HG03039 (cell line): ENCODE data around the gene FIGLA.

ENCODE experiments used
- ATAC-seq: cut with Tn5 transposase; IDR thresholded peaks from one replicate; pipeline ENCODE4 v1.9.1; 2021; ENCODE audit warnings: mild to moderate bottlenecking, moderate library complexity; ENCODE audit not compliant: unreplicated experiment

FIGLA gene, protein sequence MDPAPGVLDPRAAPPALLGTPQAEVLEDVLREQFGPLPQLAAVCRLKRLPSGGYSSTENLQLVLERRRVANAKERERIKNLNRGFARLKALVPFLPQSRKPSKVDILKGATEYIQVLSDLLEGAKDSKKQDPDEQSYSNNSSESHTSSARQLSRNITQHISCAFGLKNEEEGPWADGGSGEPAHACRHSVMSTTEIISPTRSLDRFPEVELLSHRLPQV

DNA sequence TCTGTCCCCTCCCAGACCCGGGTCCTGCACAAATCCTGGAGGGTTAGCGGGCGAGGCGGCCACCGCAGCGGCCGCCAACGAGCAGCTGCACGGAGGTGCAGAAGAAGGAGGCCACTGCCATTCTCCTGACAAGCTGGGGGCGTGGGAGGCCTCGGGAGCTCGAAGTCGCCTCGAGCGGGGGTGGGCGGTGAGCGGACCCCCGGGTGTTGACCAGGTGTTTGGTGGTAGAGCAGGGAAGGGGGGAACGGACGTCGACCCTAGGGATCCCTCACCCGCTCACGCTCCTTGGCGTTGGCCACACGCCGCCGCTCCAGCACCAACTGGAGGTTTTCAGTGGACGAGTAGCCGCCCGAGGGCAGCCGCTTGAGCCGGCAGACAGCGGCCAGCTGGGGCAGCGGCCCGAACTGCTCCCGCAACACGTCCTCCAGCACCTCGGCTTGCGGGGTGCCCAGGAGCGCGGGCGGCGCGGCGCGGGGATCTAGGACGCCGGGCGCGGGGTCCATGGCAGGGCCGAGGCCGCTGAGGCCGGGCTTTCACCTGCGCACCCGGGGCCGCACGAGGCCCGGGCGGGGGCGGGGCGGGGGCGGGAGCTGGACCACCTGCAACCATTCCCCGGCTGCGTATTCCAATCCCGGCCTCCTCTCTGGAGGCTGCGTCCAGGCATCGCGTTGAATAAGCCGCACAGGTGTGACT lies at the start of gene FIGLA:
FIGLA (minus strand) TSS at position 508 of the 693 bp plus-strand sequence; CDS start at position 503, 5 bp downstream.
- no peak for ATAC-seq

DNA sequence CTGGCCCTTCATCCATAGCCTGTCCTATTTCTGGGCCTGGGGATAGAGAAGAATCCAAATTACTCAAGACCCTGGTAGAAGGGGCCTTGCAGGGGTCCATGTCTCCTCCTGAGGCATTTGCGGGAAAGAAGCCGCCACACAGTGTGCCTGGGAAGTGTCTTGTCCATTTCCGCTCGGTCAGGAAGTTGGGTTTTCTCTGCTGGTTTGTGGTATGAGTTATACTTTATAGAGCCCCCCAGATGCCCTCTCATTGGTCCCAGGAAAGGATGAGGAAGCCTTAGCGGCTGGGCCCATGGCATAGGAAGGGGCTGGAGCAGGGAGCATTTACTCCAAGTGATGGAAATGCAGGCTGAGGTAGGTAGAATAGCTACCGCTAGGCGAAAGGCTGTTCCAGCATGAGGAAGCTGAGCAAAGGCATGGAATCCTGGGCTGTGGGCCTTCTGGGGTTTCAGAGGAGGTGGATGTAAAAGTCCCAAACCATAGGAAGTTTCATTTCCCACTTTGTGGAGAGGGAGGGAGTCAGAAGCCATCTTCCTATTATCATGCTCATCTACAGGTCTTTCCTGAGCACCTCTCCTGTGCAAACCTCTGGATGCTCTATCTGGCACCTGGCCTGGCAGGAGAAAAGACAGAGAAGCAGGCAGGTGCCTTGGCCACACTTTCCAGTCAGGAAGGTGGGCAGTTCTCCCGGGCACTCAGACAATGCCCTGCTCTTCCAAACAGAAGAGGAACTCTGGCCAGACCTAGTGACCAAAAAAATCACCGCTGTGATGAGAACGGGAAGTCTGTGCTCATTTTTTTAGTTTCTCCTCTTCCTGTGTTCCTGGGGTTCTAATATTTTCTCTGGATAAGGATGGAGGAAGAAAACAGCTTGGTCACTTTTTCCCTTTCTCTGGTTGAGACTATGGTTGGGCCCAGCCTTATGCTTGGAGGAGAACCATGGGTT lies 47.8 kb upstream of the FIGLA start:
- no peak for ATAC-seq

DNA sequence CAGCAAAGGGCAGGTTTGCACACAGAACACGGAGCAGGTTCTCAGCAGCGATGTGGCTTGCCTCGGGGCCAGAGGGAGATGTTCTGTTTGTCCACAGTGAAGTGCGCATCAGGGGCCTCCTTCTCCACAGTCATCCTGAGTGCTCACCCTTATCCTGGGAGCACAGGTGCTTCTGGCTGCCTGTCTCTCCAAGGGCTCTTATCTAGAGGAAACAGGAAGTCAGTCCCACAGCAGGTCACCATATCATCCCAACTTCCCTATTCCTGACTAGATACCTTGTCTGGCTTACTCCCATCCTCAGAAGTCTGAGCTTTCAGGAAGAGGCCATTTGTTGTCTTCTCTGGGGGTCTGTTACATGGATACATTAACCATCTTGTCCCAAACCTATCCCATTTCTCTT lies 45.2 kb upstream of the FIGLA start, which contains the start of gene CD207:
CD207 (minus strand) TSS at position 174 of the 400 bp plus-strand sequence; CDS start at position 134, 40 bp downstream.
- ATAC-seq, result no peak

DNA sequence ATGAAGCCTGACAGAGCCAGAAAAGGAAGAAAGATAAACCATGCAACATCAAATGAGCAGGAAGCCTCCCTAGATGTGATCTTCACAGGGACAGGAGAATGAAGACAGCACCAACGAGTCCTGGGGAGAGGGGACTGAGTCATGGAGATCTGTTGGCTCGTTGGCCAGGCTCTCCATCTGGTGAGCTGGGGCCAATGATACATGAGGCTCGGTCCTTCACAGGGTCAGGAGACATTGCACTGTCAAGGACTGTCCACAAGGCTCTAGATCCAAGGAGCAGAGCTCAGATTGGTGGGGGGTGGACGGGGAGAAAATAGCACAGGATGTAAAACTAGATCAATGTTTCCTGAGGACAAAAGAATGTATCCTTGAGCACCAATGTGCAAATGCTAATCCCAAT lies 44.4 kb upstream of the FIGLA start:
- ATAC-seq, result no peak

DNA sequence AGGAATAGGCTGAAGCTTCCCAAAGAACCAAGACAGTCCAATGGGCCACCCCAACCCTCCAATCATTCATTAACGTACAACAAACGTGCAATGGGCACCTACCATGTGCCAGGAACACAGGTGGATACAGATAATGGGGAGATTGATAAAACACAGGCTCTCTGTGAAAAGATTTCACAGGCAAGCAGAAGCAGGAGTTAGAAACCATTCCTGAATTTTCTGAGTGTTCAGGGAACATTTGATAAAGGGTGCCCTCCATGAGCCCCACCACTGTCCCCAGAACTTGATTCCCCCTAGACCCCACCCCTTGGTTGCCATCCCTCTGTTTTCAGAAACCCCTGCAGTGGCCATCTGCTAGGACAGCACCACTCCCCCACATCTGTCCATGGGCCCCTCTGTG lies 43.7 kb upstream of the FIGLA start:
- no peak for ATAC-seq

DNA sequence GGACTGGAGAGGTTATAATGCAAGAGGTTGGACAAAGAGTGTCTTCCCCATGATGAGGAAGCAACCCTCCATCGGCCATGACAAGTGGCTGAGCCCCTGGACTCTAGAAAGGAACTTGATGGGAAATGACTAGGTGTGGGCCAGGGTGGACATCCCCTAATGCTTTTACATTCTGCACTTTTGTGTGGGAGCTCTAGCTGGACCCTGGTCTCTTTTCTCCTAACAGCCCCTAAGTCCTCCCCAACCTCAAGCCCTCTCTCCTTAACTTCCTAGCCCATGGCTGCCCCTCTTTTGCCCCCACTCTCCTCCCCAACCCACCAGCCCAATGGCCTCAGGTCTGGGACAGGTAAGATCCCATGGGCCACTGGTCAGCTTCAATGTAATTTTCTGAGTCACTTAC lies 42.8 kb upstream of the FIGLA start:
- ATAC-seq, result no peak

DNA sequence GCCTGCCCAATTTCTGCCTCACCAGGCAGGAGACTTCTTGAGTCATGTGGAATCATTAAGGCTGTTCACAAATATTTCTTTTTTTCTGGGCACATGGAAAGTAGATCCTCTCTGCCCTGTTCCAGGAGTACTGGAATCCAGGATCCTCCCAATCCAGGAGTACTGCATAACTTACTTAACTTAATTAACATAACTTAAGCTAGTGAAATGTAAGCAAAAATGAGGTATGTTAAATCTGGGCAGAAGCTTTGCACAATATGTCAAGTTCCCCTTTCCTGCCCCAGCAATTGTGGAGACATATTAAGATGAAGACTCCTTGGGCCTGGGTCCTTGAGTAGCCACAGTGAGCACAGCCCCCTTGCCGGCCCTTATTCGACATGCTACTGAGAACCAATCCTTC lies 41.9 kb upstream of the FIGLA start:
- no peak for ATAC-seq

DNA sequence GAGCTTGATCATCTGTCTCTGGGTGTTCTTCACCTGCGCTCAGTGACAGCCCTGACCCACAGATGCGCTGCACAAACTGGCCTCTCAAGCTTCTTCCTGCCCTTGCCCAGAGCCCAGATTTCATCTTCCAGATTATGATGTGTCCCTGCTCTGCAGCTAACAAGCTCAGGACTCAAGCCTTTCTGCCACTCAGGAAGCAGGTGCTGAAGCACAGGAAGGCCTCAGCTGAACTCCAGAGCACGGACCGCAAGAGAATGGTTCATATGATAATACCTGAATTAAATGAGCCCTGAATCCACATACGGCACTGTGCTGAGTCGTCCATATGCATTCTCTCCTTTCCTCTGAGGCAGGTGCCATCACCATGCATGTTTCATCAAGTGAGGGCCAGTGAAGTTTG lies 41.4 kb upstream of the FIGLA start:
- no peak for ATAC-seq

DNA sequence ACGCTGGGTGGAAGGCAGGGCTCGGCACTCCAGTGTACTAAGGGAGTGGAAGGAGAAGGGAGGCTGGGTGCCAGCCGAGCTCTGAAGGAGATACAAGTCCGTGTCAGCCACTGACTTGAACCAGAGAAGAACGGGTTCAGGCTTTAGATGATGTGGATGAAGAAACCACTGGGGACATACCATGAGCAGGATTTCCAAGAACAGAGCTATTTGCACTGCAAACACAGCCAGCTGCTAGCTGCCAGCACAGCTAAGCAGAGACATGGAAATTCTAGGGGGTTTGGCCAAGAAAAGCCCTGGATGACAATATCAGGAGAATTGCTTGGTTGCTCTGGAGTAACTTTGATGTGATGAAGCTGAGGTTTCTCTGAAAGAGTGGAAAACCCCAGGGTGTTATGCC lies 39.9 kb upstream of the FIGLA start:
- no peak for ATAC-seq

DNA sequence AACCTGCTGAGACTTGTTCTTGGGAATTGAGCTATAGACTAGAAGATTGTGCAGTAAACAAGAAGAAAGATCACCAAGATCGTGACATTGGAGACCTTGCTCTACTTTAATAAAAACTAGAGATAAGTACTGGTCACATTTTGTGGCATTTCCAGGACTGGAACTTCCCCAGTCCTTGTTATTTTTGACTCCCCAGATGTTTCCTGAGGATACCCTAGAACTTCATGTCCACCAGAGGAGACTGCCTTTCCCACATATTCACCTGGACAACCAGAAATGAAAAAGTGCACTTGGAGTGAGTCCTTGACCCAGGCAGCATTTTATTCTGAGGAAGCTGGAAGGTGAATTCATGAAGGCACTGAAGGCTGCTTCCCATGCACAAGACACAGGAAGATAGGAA lies 39.5 kb upstream of the FIGLA start:
- ATAC-seq, result no peak

DNA sequence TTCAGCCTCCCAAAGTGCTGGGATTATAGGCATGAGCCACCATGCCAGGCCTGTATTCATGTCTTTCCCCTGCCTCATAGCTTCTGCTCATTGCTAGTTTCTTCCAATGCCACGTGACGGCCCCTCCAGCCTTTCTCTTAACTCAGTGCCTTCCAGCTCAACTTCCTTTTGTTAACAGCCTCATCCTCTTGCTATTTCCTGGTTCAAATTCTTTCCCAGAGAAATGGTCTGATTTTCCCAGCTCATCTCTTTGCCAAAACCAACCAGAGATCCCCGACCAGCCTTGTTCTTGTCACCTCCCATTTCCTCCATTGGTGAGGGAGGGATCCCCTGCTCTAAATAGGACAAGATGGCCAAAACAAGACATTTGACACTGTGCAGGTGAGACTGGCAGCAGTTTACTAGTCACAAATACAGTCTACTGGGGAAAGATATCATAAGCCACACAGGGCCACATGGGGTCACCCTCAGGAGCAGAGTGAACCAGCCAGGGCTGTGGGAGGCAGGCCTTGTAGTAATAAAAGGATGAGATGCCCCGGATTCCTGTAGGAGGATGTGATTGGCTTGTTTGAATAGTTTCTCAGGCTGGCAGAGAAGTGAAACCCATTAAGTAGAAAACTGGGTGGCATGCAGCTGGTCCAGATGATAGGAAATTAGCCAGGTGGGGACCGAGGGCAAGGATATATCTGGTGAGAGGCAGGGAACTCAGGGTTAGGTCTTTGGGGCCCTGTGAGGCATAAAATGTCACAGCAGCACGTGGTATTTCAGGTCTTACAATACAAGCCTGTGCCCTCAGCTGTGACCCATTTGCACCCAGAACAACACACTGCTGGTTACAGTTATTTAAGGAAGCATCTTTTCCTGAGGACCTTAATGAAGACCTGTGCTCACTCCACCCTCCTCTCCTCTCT lies 38.7 kb upstream of the FIGLA start:
- no peak for ATAC-seq

DNA sequence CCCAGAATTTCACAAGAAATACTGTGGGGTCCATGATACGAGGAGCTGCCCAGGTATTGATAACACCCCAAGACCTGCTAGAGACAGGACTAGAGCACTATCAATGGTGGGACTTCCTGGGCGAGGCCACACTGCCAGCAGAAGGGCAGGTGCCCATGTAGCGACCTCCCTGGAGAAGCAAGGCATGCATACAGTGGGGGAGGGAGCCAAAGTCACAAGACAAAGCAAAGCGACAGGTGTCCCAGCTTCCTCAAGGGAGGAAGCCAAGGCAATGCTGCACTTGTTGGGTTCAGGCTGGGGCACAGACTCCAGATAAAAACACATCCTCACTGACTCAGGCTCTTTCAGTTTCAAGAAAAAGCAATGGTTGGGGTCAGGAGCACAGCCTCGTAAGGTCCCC lies 37.7 kb upstream of the FIGLA start:
- no peak for ATAC-seq

DNA sequence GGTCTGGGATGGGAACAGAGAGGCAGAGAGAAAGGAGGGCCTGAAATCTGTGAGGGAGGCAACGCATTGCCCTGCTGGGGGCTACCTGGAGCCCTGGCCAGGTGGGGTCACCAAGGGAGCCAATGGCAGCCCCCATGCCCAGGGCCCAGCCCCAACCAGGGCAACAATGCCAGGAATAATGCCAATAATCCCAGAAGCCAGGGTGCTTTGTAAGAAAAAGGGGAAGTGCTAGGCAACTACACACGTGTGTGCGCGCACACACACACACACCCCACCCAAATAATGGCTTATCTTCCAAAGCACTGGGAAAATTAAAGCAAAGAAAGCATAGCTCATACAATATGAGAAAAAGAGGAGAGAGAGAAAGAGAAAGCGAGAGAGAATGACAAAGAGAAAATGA lies 36.9 kb upstream of the FIGLA start:
- ATAC-seq, result no peak

DNA sequence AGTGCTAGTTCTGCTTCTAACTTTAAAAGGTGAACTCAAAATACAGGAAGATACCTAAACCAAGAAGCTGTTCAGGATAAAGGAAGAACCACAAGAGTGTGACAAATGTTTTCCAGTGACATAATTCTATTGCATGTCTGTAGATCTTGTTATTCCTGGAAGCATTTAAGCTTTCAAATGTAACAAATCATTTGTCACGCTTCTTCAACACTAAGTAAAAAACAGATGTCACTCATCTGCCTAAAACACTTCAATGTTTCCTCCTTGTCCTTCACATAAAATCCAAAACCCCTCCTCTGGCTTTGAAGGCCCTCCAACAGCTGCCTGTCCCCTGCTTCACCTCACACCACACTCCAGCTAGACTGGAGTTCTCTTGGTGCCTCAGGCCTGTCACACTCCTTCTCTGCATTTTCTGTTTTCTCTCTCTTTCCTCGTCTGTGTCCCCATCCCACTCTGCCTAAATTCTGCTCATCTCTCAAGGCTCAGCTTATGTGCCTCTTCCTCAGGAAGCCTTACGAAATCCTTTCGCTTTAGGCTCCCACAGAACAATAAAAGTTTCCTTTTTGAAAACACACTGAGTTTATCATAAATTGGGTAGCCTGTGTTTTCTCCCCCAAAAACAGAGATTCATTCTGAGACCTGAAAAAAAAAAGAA lies 36.4 kb upstream of the FIGLA start:
- no peak for ATAC-seq

DNA sequence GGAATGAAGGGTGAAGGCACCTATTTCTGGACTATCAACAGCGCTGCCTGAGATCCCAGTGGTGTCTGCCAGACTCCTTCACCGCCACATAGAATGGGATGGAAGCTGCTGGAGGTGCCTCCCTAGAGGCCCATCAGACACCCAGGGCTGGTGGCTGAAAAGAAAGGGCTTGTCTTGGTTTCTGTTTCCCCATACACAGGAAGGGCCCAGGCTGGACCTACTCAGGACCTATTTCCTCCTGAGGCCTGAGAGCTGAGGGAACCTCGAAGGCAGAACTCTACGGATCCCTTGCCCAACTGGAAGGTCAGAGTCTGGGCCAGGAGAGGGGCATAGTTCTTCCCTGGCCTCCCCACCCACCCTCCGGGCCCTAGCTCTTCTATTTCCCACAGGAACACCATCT lies 32.8 kb upstream of the FIGLA start:
- ATAC-seq, result no peak

DNA sequence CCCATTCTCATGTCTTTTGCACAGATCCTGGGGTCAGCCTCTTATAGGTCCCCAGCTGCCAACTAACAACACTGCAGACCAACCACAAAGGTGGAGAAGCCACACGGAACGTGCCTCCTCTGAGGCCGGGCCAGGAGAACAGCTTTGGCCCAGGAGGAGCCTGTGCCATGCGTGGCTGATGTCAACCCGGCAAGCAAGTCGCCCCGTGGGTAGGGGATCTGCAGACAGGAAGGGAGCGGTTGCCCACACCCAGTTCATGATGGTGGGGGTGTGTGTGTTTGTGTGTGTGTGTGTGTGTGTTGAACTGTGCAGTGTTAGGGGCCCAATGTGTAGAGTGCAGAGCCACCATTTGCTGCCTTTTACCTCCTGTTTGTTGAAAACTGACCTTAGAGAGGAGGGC lies 32.4 kb upstream of the FIGLA start:
- ATAC-seq, result no peak

DNA sequence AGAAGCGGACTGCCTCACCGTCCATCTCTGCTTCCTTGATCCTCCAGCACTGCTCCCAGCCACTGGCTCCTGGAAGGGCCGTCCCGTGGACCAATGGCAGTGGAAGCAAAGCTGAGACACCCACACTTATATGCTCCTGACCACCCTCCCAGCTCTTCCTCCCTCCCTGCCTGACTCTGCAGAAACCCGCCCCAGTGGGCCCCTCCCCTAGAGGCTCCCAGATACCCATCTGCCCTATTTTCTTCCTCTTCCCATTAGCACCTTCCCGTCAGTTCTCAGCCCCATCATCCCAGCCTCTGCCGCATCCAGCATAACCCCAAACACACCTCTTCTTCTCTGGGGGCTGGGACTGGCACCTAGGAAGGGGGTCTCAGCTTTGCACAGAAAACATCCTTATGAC lies 30.1 kb upstream of the FIGLA start, which contains the start of gene CLEC4F:
CLEC4F (minus strand) TSS at position 101 of the 400 bp plus-strand sequence; CDS start at position 25, 76 bp downstream.
- no peak for ATAC-seq

DNA sequence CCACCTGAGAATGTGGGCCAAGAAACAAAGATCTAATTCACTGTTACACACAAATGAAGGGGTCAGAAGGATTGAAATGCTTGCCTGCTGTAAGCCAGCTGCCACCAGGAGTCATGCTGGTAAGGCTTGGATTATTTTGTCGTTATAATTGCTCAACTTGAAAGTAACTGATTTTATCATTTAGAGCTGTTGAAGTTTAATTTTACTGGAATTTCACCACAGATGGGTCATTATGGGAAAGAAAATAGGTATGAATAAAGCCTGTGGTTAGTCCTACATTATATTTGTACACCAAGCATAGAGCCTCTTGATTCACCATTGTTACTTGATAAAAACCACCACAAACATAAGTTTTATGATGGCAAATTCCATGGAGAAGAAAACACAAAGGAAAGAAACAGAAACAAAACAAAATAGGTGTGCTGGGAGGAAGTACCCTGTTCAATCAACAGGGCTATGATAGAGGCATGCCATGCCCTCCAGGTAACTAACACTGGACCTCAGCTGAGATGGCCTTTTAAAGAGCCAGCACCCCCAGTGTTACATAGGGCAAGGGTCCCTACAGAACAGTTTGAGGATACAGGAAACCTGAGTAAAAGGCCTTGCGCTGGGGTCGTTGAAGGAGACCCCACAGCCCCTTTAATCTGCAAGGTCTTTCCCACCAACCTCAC lies 27.0 kb upstream of the FIGLA start:
- ATAC-seq, result no peak

DNA sequence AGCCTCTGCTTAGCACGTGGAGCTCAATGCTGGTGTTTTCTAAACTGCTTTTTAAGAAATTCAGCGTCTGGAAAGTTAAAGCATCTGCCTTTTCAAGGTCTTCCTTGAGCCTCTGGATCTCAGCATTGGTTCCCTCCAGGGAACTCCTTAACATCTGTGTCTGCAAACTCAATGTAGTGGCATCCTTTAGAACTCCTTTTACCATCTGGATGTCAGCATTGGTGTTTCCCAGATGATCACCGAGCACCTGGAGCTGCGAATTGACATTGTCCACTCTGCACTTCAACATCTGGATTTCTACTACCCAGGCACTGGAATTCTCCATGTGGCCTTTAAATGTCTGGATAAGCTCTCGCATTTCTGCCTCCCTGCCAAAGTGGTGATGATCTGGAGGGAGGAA lies 26.3 kb upstream of the FIGLA start:
- ATAC-seq, result no peak
